Measurements from ENCODE around the gene MGRN1. TPM values are rescaled to one million over a fixed set of nuclear protein-coding genes. Genes with fewer than 3 reads are reported as not detected.
A peak's percentile ranks its signal among the peaks of the same experiment; 100 is the strongest.

MGRN1 gene
- total and polyA plus RNA-seq, 2 of the 13 experiments (the other 11 are each of a cell fraction or from before 2014, with no cell fraction given), result 11.9 to 12.6 TPM

DNA sequence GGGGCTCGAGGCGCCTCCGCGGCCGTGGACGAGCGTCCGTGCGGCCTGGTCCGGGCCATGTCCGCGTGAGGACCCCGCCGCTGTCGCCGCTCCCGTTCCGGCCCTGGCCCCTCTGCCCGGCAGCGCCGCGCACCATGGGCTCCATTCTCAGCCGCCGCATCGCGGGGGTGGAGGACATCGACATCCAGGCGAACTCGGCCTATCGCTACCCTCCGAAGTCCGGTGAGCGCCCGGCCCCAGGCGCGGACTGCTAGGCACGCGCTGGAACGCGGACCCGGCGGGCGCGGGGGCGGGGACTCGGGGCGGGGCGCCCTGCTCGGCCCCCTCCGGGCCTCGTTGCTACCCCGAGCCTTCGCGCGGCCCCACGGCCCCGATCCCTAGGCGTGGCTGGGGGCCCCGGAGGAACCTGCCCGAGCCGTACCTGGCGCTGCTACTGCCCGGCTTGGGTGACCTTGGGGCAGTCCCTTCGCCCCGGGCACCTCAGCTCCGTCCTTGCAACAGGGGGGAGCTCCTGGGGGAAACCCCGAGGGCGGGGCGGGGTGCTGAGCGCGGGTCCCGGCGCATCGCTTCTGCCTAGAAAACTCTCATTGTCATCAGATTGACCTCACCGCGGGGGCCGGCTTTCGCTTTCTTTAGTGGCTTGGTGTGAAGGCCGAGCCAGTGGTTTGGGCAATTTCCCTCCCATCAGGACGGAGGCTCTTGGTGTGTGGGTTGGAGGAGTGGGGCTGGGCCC lies 367 bp downstream of the MGRN1 start:
- ChIA-PET POLR2A (interaction anchor here (1.0 to 3.4 kb wide), 5 partner anchors 9 to 86 kb away, joined by 3 to 26 read pairs (median 7); partner anchors contain the start of genes CDIP1 and UBALD1), CTCF (ENCODE audit: low intra/inter-chr PET ratio, low total read pairs) (interaction anchor here (0.9 kb wide), 1 partner anchor 9 kb away, joined by 5 read pairs; no protein-coding TSS in a partner anchor)
- Histone ChIP-seq H3K4me1 (ENCODE audit: insufficient read depth, low read length) (peaks cover 62% of the 10 kb centered on the region), H3K4me2 (ENCODE audit: low read depth, low read length) (peak overlapping the region; percentile 94), H2AFZ (ENCODE audit: low read length) (no peak overlapping the region), H3K79me2 (ENCODE audit: insufficient read depth, low read length) (peaks cover 37% of the 10 kb centered on the region), H3K4me3 (replicated peaks in 1 of 3; ENCODE audit: insufficient read depth in 1 of 3, low read depth in 2 of 3, low read length in 3 of 3) (peak overlapping the region; percentile 86 to 91 (median 90)), H3K9me3 (ENCODE audit: low read length) (no peaks in the 10 kb centered on the region), H3K36me3 (replicated peaks in 1 of 2; ENCODE audit: control insufficient read depth in 1 of 2, insufficient read depth in 2 of 2, low read length in 2 of 2) (no peaks in the 10 kb centered on the region), H3K27me3 (ENCODE audit: control insufficient read depth in 1 of 2, insufficient read depth in 2 of 2, low read length in 2 of 2) (no peaks in the 10 kb centered on the region; a peak in 1 of 5 replicates), H3K9ac (ENCODE audit: insufficient read depth, low read depth, low read length) (peak overlapping the region; percentile 85), H4K20me1 (ENCODE audit: insufficient read depth, low read length) (peaks cover 12% of the 10 kb centered on the region), H3K27ac (ENCODE audit: extremely low read length, insufficient read depth, low read length) (peak overlapping the region; percentile 88)
- BruUV-seq (replicated peaks), result no TSS peak
- DNase-seq (ENCODE audit: low spot score) (peak; percentile 40), ATAC-seq (peak; percentile 79), FAIRE-seq (no peak)
- under 1% methylated on average over 27 of the region's 80 CpGs for WGBS (ENCODE audit: low lambda C conversion rate)
- in situ Hi-C loops (cut with HindIII; ENCODE audit: extremely low pct_ligation_motif_present, low pct_unique_long_range_greater_than_20kb), result no loop called here
- intact Hi-C loops (cut with micrococcal nuclease; ENCODE audit: unreplicated experiment), result loop anchor here (2.0 kb wide), 1 partner anchor 40 kb away; no protein-coding TSS in a partner anchor
- no peak; the same call in 1 of the 2 replicates for TF ChIP-seq TGIF2 (CRISPR knock-in tag; IDR thresholded peaks at IDR 0.05)
- no peak for TF ChIP-seq TP53 (CRISPR knock-in tag; conservative IDR thresholded peaks at IDR 0.05)
- no peak for TF ChIP-seq RXRA (CRISPR knock-in tag; IDR thresholded peaks at IDR 0.05)
- TF ChIP-seq, protein P1, sequence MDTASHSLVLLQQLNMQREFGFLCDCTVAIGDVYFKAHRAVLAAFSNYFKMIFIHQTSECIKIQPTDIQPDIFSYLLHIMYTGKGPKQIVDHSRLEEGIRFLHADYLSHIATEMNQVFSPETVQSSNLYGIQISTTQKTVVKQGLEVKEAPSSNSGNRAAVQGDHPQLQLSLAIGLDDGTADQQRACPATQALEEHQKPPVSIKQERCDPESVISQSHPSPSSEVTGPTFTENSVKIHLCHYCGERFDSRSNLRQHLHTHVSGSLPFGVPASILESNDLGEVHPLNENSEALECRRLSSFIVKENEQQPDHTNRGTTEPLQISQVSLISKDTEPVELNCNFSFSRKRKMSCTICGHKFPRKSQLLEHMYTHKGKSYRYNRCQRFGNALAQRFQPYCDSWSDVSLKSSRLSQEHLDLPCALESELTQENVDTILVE (CRISPR knock-in tag; IDR thresholded peaks at IDR 0.05), result peak; percentile 48; the same call in 1 of the 2 replicates
- TF ChIP-seq MEIS1 (CRISPR knock-in tag; IDR thresholded peaks at IDR 0.05; ENCODE audit: borderline replicate concordance), result no peak
- peak; percentile 91 for TF ChIP-seq TMF1 (CRISPR knock-in tag; IDR thresholded peaks at IDR 0.05; ENCODE audit: low read depth)
- TF ChIP-seq ETV5 (CRISPR knock-in tag; IDR thresholded peaks at IDR 0.05; ENCODE audit: borderline replicate concordance), result 0 out of 2 replicates have a peak, but pooled peaks have one; percentile 15
- peak; percentile 69; the same call in 1 of the 2 replicates for TF ChIP-seq ZNF274 (CRISPR knock-in tag; IDR thresholded peaks at IDR 0.05)
- no peak for TF ChIP-seq ZNF33A (CRISPR knock-in tag; IDR thresholded peaks at IDR 0.05; ENCODE audit: borderline replicate concordance)
- TF ChIP-seq, protein P2, sequence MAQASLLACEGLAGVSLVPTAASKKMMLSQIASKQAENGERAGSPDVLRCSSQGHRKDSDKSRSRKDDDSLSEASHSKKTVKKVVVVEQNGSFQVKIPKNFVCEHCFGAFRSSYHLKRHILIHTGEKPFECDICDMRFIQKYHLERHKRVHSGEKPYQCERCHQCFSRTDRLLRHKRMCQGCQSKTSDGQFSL (CRISPR knock-in tag; IDR thresholded peaks at IDR 0.05), result no peak
- no peak for TF ChIP-seq ZNF747 (CRISPR knock-in tag; IDR thresholded peaks at IDR 0.05; ENCODE audit: borderline replicate concordance)
- TF ChIP-seq, protein P3, sequence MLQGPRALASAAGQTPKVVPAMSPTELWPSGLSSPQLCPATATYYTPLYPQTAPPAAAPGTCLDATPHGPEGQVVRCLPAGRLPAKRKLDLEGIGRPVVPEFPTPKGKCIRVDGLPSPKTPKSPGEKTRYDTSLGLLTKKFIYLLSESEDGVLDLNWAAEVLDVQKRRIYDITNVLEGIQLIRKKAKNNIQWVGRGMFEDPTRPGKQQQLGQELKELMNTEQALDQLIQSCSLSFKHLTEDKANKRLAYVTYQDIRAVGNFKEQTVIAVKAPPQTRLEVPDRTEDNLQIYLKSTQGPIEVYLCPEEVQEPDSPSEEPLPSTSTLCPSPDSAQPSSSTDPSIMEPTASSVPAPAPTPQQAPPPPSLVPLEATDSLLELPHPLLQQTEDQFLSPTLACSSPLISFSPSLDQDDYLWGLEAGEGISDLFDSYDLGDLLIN (CRISPR knock-in tag; IDR thresholded peaks at IDR 0.05; ENCODE audit: borderline replicate concordance), result no peak
- TF ChIP-seq, protein P4, sequence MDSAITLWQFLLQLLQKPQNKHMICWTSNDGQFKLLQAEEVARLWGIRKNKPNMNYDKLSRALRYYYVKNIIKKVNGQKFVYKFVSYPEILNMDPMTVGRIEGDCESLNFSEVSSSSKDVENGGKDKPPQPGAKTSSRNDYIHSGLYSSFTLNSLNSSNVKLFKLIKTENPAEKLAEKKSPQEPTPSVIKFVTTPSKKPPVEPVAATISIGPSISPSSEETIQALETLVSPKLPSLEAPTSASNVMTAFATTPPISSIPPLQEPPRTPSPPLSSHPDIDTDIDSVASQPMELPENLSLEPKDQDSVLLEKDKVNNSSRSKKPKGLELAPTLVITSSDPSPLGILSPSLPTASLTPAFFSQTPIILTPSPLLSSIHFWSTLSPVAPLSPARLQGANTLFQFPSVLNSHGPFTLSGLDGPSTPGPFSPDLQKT (CRISPR knock-in tag; IDR thresholded peaks at IDR 0.05; ENCODE audit: borderline replicate concordance), result no peak
- TF ChIP-seq, protein P5, sequence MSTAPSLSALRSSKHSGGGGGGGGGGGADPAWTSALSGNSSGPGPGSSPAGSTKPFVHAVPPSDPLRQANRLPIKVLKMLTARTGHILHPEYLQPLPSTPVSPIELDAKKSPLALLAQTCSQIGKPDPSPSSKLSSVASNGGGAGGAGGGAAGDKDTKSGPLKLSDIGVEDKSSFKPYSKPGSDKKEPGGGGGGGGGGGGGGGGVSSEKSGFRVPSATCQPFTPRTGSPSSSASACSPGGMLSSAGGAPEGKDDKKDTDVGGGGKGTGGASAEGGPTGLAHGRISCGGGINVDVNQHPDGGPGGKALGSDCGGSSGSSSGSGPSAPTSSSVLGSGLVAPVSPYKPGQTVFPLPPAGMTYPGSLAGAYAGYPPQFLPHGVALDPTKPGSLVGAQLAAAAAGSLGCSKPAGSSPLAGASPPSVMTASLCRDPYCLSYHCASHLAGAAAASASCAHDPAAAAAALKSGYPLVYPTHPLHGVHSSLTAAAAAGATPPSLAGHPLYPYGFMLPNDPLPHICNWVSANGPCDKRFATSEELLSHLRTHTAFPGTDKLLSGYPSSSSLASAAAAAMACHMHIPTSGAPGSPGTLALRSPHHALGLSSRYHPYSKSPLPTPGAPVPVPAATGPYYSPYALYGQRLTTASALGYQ (CRISPR knock-in tag; IDR thresholded peaks at IDR 0.05), result no peak
- TF ChIP-seq KDM3A (CRISPR knock-in tag; IDR thresholded peaks at IDR 0.05; ENCODE audit: low read depth), result peak; percentile 8; the same call in 1 of the 2 replicates
- TF ChIP-seq RORA (CRISPR knock-in tag; IDR thresholded peaks at IDR 0.05), result no peak
- TF ChIP-seq HOXD1 (CRISPR knock-in tag; IDR thresholded peaks at IDR 0.05), result no peak
- no peak for TF ChIP-seq TCF12 (IDR thresholded peaks at IDR 0.05)
- peak; percentile 25; the same call in 1 of the 2 replicates for TF ChIP-seq TCF12 (CRISPR knock-in tag; IDR thresholded peaks at IDR 0.05)

All from HepG2 (cell line).